ENCODE results near the gene TRAPPC2B. TPM values are rescaled to one million over a fixed set of nuclear protein-coding genes. Genes with fewer than 3 reads are reported as not detected.
"Not testable (repeated sequence)": the region's sequence is repeated elsewhere in the genome, so short reads cannot be mapped to it uniquely, and the experiment has no call there.

TRAPPC2B gene
- total RNA-seq, 2 experiments from 2014 or later, result 6.0 to 7.4 TPM

DNA sequence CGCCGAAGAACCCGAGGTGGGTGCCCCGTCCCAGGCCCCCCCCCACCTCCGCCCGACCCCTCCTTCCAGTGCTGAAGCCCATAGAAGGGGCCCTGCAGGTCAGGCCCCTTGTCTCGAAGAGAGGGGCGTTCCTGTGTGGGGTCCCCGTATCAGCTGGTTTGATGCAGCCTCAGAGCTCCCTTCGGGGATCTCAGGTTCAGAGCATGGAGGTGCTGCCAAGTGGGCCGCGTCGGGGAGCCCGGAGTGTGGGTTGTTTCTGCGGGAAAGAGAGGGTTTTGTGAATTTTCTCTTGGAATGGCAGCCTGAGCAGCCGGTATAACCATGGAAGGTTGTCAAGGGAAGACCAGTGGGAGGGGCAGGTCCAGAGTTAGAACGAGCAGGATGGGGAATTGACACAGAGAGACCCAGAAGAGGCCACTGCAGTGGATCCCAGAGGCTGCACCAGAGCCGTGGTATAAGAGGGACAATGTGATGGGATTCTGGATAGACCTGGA lies 384 bp downstream of the TRAPPC2B start:
- intact Hi-C loops (cut with micrococcal nuclease), result loop anchor here (10.0 kb wide), 1 partner anchor 79 kb away; the partner anchor contains the start of gene ZNF460
- DNase-seq, result no peak
- ChIA-PET POLR2A (interaction anchor here (1.1 to 1.7 kb wide), 3 partner anchors 10 to 415 kb away, joined by 3 to 4 read pairs (median 3); no protein-coding TSS in a partner anchor), CTCF (no interaction called here)
- peaks cover 14% of the 10 kb centered on the region for H3K4me1 Mint-ChIP-seq (ENCODE audit: low read depth)
- ATAC-seq, result peak; percentile 10
- peaks cover 28% of the 10 kb centered on the region for H3K9me3 Mint-ChIP-seq
- peaks cover 34% of the 10 kb centered on the region for H3K36me3 Mint-ChIP-seq (ENCODE audit: low read depth)
- H3K27ac Mint-ChIP-seq, result peak overlapping the region; percentile 97
- peak overlapping the region; percentile 86 for H3K4me3 Mint-ChIP-seq
- H3K27me3 Mint-ChIP-seq, result no peaks in the 10 kb centered on the region
- TF ChIP-seq CTCF (IDR thresholded peaks at IDR 0.05), result no peak

GRCh38 chr19:57366776-57367175 lies 3.4 kb downstream of the TRAPPC2B start:
- H3K27ac Mint-ChIP-seq, result no peak overlapping the region
- H3K4me1 Mint-ChIP-seq (ENCODE audit: low read depth), result peaks cover 14% of the 10 kb centered on the region
- ATAC-seq (no peak), DNase-seq (no peak)
- peaks cover 15% of the 10 kb centered on the region for H3K9me3 Mint-ChIP-seq
- ChIA-PET CTCF (no interaction called here), POLR2A (no interaction called here)
- H3K4me3 Mint-ChIP-seq, result no peak overlapping the region
- intact Hi-C loops (cut with micrococcal nuclease), result loop anchor here (10.0 kb wide), 1 partner anchor 82 kb away; the partner anchor contains the start of gene ZNF460
- peaks cover 35% of the 10 kb centered on the region for H3K36me3 Mint-ChIP-seq (ENCODE audit: low read depth)
- no peak for TF ChIP-seq CTCF (IDR thresholded peaks at IDR 0.05)
- H3K27me3 Mint-ChIP-seq, result no peaks in the 10 kb centered on the region

DNA sequence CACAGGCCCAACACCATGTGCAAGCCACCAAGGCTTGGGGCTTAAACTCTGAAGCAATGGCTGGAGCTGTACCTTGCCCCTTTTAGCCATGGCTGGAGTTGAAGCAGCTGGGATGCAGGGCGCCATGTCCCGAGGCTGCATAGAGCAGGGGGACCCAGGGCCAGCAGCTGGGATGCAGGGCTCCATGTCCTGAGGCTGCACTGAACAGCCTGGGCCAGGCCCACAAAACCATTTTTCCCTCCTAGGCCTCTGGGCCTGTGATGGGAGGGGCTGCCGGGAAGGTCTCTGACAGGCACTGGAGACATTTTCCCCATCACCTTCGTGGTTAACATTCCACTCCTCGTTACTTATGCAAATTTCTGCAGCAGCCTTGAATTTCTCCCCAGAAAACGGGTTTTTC lies 10.8 kb downstream of the TRAPPC2B start:
- no peak overlapping the region for H3K27ac Mint-ChIP-seq
- no peak for TF ChIP-seq CTCF (IDR thresholded peaks at IDR 0.05)
- H3K36me3 Mint-ChIP-seq (ENCODE audit: low read depth), result peaks cover 85% of the 10 kb centered on the region
- peaks cover 47% of the 10 kb centered on the region for H3K9me3 Mint-ChIP-seq
- no peak overlapping the region for H3K4me3 Mint-ChIP-seq
- DNase-seq (no peak), ATAC-seq (no peak)
- H3K27me3 Mint-ChIP-seq, result no peaks in the 10 kb centered on the region
- H3K4me1 Mint-ChIP-seq (ENCODE audit: low read depth), result no peaks in the 10 kb centered on the region
- POLR2A ChIA-PET, result no interaction called here
- intact Hi-C loops (cut with micrococcal nuclease), result no loop called here
- CTCF ChIA-PET, result no interaction called here

- Mint-ChIP-seq H3K36me3 (ENCODE audit: low read depth) (peaks cover 88% of the 10 kb centered on the region), H3K9me3 (peaks cover 52% of the 10 kb centered on the region)
- DNase-seq; H3K4me3 Mint-ChIP-seq; CTCF ChIA-PET; H3K4me1 Mint-ChIP-seq (ENCODE audit: low read depth); H3K27ac Mint-ChIP-seq; H3K27me3 Mint-ChIP-seq; intact Hi-C loops (cut with micrococcal nuclease); POLR2A ChIA-PET; ATAC-seq: not testable (repeated sequence)
These were observed 11.3 kb downstream of the TRAPPC2B start for GRCh38 chr19:57374647-57375046.

- ATAC-seq (no peak), DNase-seq (no peak)
- no peak for TF ChIP-seq CTCF (IDR thresholded peaks at IDR 0.05)
- Mint-ChIP-seq H3K4me1 (ENCODE audit: low read depth) (no peaks in the 10 kb centered on the region), H3K36me3 (ENCODE audit: low read depth) (peaks cover 83% of the 10 kb centered on the region), H3K27ac (no peak overlapping the region), H3K9me3 (peaks cover 64% of the 10 kb centered on the region), H3K4me3 (no peak overlapping the region), H3K27me3 (no peaks in the 10 kb centered on the region)
- ChIA-PET POLR2A (no interaction called here), CTCF (no interaction called here)
- intact Hi-C loops (cut with micrococcal nuclease), result no loop called here
These were observed 12.8 kb downstream of the TRAPPC2B start for GRCh38 chr19:57376151-57376550.
